ENCODE data around the gene PPIF.
A peak's percentile ranks its signal among the peaks of the same experiment; 100 is the strongest.

PPIF gene

DNA sequence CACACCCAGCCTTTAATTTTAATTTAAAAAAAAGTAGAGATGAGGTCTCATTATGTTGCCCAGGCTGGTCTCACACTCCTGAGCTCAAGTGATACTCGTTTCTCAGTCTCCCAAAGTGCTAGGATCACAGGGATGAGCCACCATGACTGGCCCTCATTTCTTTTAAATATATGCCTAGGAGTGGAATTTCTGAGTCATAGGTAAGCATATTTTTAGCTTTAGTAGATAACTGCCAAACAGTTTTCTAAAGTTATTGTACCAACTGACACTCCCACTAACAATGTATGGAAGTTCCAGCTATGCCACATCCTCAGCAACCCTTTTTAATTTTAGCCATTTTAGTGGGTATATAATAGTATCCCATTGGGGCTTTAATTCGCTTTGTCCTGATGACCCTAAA lies 13.8 kb upstream of the PPIF start:
- Histone ChIP-seq H3K9ac (ENCODE audit: low read depth, low read length, poor library complexity) (no peak overlapping the region), H2BK120ac (ENCODE audit: low read depth, low read length) (no peak overlapping the region), H3K27ac (replicated peaks; ENCODE audit: low read length) (no peak overlapping the region), H2BK5ac (ENCODE audit: low read length) (no peak overlapping the region), H3K4me3 (ENCODE audit: low read length in 2 of 2) (no peak overlapping the region), H2AK5ac (ENCODE audit: low read depth, low read length) (no peak overlapping the region), H4K8ac (ENCODE audit: low read depth, low read length) (no peak overlapping the region), H2BK12ac (ENCODE audit: low read length) (no peak overlapping the region), H3K79me1 (ENCODE audit: low read depth, low read length) (no peaks in the 10 kb centered on the region), H2AFZ (ENCODE audit: low read length) (no peak overlapping the region), H3K27me3 (ENCODE audit: control insufficient read depth in 3 of 3, insufficient read depth in 3 of 3, low read depth in 1 of 3, low read length in 3 of 3) (peaks cover 0 to 21% (median 0%) of the 10 kb centered on the region in 3 experiments), H3K4me2 (ENCODE audit: insufficient read depth, low read length, poor library complexity, severe bottlenecking) (no peak overlapping the region), H3K14ac (ENCODE audit: low read length) (no peak overlapping the region), H3K23ac (ENCODE audit: low read depth, low read length, poor library complexity) (no peak overlapping the region), H3K9me3 (replicated peaks in 1 of 2; ENCODE audit: control insufficient read depth in 2 of 2, insufficient read depth in 1 of 2, low read depth in 1 of 2, low read length in 2 of 2) (peaks cover 0 to 4% of the 10 kb centered on the region in 2 donors), H2BK15ac (ENCODE audit: low read length) (no peak overlapping the region), H3K18ac (ENCODE audit: low read length) (no peak overlapping the region), H3K4me1 (ENCODE audit: control insufficient read depth in 2 of 2, insufficient read depth in 1 of 2, low read depth in 1 of 2, low read length in 2 of 2) (peaks cover 0 to 4% of the 10 kb centered on the region in 2 donors), H4K91ac (ENCODE audit: low read depth, low read length, poor library complexity) (no peak overlapping the region), H3K36me3 (replicated peaks in 1 of 2; ENCODE audit: control insufficient read depth in 2 of 2, insufficient read depth in 2 of 2, low read length in 2 of 2) (no peaks in the 10 kb centered on the region), H3K4ac (ENCODE audit: low read length) (no peak overlapping the region)
- no CpG with 5 or more reads among the region's 2 CpGs for WGBS, 2 donors (ENCODE audit: extremely low coverage in 2 of 2, insufficient read length in 2 of 2, insufficient replicate concordance in 1 of 2)
- no peak for DNase-seq (ENCODE audit: low spot score)

DNA sequence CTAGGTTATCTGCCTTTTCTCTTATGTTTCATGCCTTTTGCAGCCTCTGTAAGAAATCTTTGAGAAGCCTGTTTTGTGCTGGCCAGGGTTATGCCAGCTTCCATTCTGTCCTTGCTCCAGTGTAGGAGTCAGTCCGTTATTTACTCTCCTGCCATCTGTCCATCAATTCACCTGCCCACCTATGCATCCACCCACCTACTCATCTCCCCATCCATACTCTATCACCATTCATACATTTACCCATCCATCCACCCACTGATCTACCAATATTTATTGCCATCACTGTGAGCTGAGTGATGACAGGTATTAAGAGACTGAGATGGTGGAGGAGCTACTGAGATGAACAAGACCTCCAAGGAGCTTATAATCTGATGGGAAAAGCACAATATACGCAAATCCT lies 12.7 kb upstream of the PPIF start:
- WGBS, 2 donors (ENCODE audit: extremely low coverage in 2 of 2, insufficient read length in 2 of 2, insufficient replicate concordance in 1 of 2): no CpG with 5 or more reads among the region's 2 CpGs
- no peak overlapping the region for H3K23ac ChIP-seq (ENCODE audit: low read depth, low read length, poor library complexity)

DNA sequence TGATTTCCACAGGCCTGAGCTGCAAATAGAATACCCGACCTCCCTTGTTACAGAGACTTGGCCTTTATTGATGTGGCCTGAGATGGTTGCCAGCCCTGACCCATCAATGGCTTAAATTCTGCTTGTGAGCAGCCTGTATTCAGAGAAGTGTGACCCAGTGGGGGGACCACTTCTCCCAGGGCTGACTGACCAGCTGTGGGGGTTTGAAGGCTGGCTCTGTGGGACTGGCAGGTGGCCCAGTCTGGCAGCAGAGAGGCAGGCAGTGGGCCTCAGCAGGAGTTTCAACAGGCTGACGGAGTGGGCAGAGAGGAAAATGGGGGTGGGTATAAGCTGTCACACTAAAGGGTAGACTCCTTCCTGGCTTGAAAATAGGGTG lies 12.2 kb upstream of the PPIF start:
- Histone ChIP-seq H3K27me3 (ENCODE audit: control insufficient read depth in 3 of 3, insufficient read depth in 3 of 3, low read depth in 1 of 3, low read length in 3 of 3) (peaks cover 0 to 21% (median 0%) of the 10 kb centered on the region in 3 experiments), H3K4me3 (ENCODE audit: low read length in 2 of 2) (no peak overlapping the region), H3K4me2 (ENCODE audit: insufficient read depth, low read length, poor library complexity, severe bottlenecking) (no peak overlapping the region), H2BK12ac (ENCODE audit: low read length) (no peak overlapping the region), H3K27ac (replicated peaks; ENCODE audit: low read length) (no peak overlapping the region), H4K91ac (ENCODE audit: low read depth, low read length, poor library complexity) (no peak overlapping the region), H2BK15ac (ENCODE audit: low read length) (no peak overlapping the region), H3K23ac (ENCODE audit: low read depth, low read length, poor library complexity) (peak overlapping the region; percentile 37), H3K9me3 (replicated peaks in 1 of 2; ENCODE audit: control insufficient read depth in 2 of 2, insufficient read depth in 1 of 2, low read depth in 1 of 2, low read length in 2 of 2) (peaks cover 0 to 4% of the 10 kb centered on the region in 2 donors), H2BK5ac (ENCODE audit: low read length) (no peak overlapping the region), H2BK120ac (ENCODE audit: low read depth, low read length) (no peak overlapping the region), H3K79me1 (ENCODE audit: low read depth, low read length) (no peaks in the 10 kb centered on the region), H3K4me1 (ENCODE audit: control insufficient read depth in 2 of 2, insufficient read depth in 1 of 2, low read depth in 1 of 2, low read length in 2 of 2) (peaks cover 0 to 4% of the 10 kb centered on the region in 2 donors), H3K14ac (ENCODE audit: low read length) (no peak overlapping the region), H4K8ac (ENCODE audit: low read depth, low read length) (no peak overlapping the region), H2AFZ (ENCODE audit: low read length) (no peak overlapping the region), H3K18ac (ENCODE audit: low read length) (no peak overlapping the region), H3K36me3 (replicated peaks in 1 of 2; ENCODE audit: control insufficient read depth in 2 of 2, insufficient read depth in 2 of 2, low read length in 2 of 2) (no peaks in the 10 kb centered on the region), H2AK5ac (ENCODE audit: low read depth, low read length) (peak overlapping the region; percentile 17), H3K9ac (ENCODE audit: low read depth, low read length, poor library complexity) (no peak overlapping the region), H3K4ac (ENCODE audit: low read length) (no peak overlapping the region)
- WGBS, 2 donors (ENCODE audit: extremely low coverage in 2 of 2, insufficient read length in 2 of 2, insufficient replicate concordance in 1 of 2): no CpG with 5 or more reads among the region's 2 CpGs
- no peak for DNase-seq (ENCODE audit: low spot score)

More for the DNA sequence above, 12.7 kb upstream of the PPIF start:
- Histone ChIP-seq H3K9me3 (replicated peaks in 1 of 2; ENCODE audit: control insufficient read depth in 2 of 2, insufficient read depth in 1 of 2, low read depth in 1 of 2, low read length in 2 of 2) (peaks cover 0 to 4% of the 10 kb centered on the region in 2 donors), H2AK5ac (ENCODE audit: low read depth, low read length) (no peak overlapping the region), H3K14ac (ENCODE audit: low read length) (no peak overlapping the region), H4K91ac (ENCODE audit: low read depth, low read length, poor library complexity) (no peak overlapping the region), H2BK15ac (ENCODE audit: low read length) (no peak overlapping the region), H2BK120ac (ENCODE audit: low read depth, low read length) (no peak overlapping the region), H2AFZ (ENCODE audit: low read length) (no peak overlapping the region), H4K8ac (ENCODE audit: low read depth, low read length) (no peak overlapping the region), H3K4me1 (ENCODE audit: control insufficient read depth in 2 of 2, insufficient read depth in 1 of 2, low read depth in 1 of 2, low read length in 2 of 2) (peaks cover 0 to 4% of the 10 kb centered on the region in 2 donors), H3K9ac (ENCODE audit: low read depth, low read length, poor library complexity) (no peak overlapping the region), H3K36me3 (replicated peaks in 1 of 2; ENCODE audit: control insufficient read depth in 2 of 2, insufficient read depth in 2 of 2, low read length in 2 of 2) (no peaks in the 10 kb centered on the region), H3K4ac (ENCODE audit: low read length) (no peak overlapping the region), H2BK5ac (ENCODE audit: low read length) (no peak overlapping the region), H3K4me2 (ENCODE audit: insufficient read depth, low read length, poor library complexity, severe bottlenecking) (no peak overlapping the region), H2BK12ac (ENCODE audit: low read length) (no peak overlapping the region), H3K27ac (replicated peaks; ENCODE audit: low read length) (no peak overlapping the region), H3K27me3 (ENCODE audit: control insufficient read depth in 3 of 3, insufficient read depth in 3 of 3, low read depth in 1 of 3, low read length in 3 of 3) (peaks cover 0 to 21% (median 0%) of the 10 kb centered on the region in 3 experiments), H3K79me1 (ENCODE audit: low read depth, low read length) (no peaks in the 10 kb centered on the region), H3K4me3 (ENCODE audit: low read length in 2 of 2) (no peak overlapping the region), H3K18ac (ENCODE audit: low read length) (no peak overlapping the region)
- no peak for DNase-seq (ENCODE audit: low spot score)

DNA sequence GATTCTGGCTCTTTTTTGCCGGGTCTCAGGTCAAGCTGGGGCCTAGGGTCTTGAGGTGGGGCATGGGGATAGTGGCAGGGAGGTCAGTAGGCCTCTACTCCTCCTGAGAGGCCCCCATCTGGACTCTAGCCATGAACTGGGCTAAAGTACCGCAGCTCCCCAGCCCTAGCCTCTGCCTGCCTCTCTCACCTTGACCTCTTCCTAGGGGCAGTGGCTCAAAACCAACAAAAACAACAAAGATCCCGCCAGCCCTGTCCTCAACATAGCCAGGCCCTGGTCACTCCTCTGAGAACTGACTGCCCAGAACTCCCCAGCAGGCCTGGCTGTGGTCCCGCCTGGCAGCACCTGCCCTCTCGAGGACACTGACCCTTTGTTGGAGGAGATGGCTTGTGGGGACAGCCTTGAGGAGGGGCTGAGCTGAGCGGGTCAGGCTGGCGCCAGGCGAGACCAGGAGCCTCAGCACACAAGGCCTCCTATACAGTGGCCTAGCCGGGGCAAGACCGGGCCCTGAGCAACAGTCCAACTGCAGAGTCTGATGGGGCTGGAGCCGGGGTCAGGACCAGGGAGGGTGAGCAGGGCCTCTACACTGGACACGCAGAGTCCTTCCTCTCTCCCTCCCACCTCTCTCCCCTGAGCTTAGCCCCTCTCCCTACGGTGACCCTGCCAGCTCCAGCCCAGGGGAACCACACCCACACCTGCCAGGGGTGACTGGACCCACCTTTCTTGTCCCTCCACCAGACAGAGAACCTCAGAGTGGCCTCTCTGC lies 11.6 kb upstream of the PPIF start:
- Histone ChIP-seq H2BK120ac (ENCODE audit: low read depth, low read length) (no peak overlapping the region), H3K27ac (replicated peaks; ENCODE audit: low read length) (no peak overlapping the region), H2AFZ (ENCODE audit: low read length) (peak overlapping the region; percentile 19), H3K36me3 (replicated peaks in 1 of 2; ENCODE audit: control insufficient read depth in 2 of 2, insufficient read depth in 2 of 2, low read length in 2 of 2) (no peaks in the 10 kb centered on the region), H4K91ac (ENCODE audit: low read depth, low read length, poor library complexity) (no peak overlapping the region), H2BK5ac (ENCODE audit: low read length) (peak overlapping the region; percentile 72), H3K4ac (ENCODE audit: low read length) (no peak overlapping the region), H2BK15ac (ENCODE audit: low read length) (no peak overlapping the region), H3K14ac (ENCODE audit: low read length) (peak overlapping the region; percentile 86), H3K4me2 (ENCODE audit: insufficient read depth, low read length, poor library complexity, severe bottlenecking) (no peak overlapping the region), H3K27me3 (ENCODE audit: control insufficient read depth in 3 of 3, insufficient read depth in 3 of 3, low read depth in 1 of 3, low read length in 3 of 3) (peaks cover 0 to 24% (median 0%) of the 10 kb centered on the region in 3 experiments), H3K4me3 (ENCODE audit: low read length in 2 of 2) (no peak overlapping the region), H3K18ac (ENCODE audit: low read length) (peak overlapping the region; percentile 11), H3K4me1 (ENCODE audit: control insufficient read depth in 2 of 2, insufficient read depth in 1 of 2, low read depth in 1 of 2, low read length in 2 of 2) (peaks cover 0 to 4% of the 10 kb centered on the region in 2 donors), H3K23ac (ENCODE audit: low read depth, low read length, poor library complexity) (no peak overlapping the region), H3K79me1 (ENCODE audit: low read depth, low read length) (no peaks in the 10 kb centered on the region), H3K9ac (ENCODE audit: low read depth, low read length, poor library complexity) (no peak overlapping the region), H3K9me3 (replicated peaks in 1 of 2; ENCODE audit: control insufficient read depth in 2 of 2, insufficient read depth in 1 of 2, low read depth in 1 of 2, low read length in 2 of 2) (peaks cover 0 to 4% of the 10 kb centered on the region in 2 donors), H2BK12ac (ENCODE audit: low read length) (no peak overlapping the region), H2AK5ac (ENCODE audit: low read depth, low read length) (peak overlapping the region; percentile 17), H4K8ac (ENCODE audit: low read depth, low read length) (no peak overlapping the region)
- DNase-seq (ENCODE audit: low spot score): no peak
- WGBS, 2 donors (ENCODE audit: extremely low coverage in 2 of 2, insufficient read length in 2 of 2, insufficient replicate concordance in 1 of 2): no CpG with 5 or more reads among the region's 13 CpGs
